Fibroblast of the aortic adventitia (primary cell): ENCODE results near the gene PDSS2. TPM values are rescaled to one million over a fixed set of nuclear protein-coding genes. Genes with fewer than 3 reads are reported as not detected.

Source experiments
- DNase-seq: peaks from one replicate; pipeline ENCODE4 v3.0.0-alpha.2; 2010; ENCODE audit warnings: low read depth
- H3K4me3 ChIP-seq: 2 replicates; pipeline ENCODE4 v1.5.1; 2011; ENCODE audit warnings: low read depth, mild to moderate bottlenecking, control low read depth, low read length, moderate library complexity
- total RNA-seq: library from RNA; depleted of rRNA; stranded (reverse); fragments of >200 nt; gene quantifications from 2 replicates; pipeline ENCODE4 v1.2.3, GENCODE V29; 2012; ENCODE audit warnings: low replicate concordance
- TF ChIP-seq, protein P1 (sequence below): IDR thresholded peaks from 2 replicates; pipeline ENCODE4 v1.5.1; 2011; ENCODE audit warnings: mild to moderate bottlenecking, low read length, control low read depth, inconsistent platforms; ENCODE audit not compliant: insufficient read depth

Gene PDSS2
- total RNA-seq, 1 donor: 14.4 TPM

DNA sequence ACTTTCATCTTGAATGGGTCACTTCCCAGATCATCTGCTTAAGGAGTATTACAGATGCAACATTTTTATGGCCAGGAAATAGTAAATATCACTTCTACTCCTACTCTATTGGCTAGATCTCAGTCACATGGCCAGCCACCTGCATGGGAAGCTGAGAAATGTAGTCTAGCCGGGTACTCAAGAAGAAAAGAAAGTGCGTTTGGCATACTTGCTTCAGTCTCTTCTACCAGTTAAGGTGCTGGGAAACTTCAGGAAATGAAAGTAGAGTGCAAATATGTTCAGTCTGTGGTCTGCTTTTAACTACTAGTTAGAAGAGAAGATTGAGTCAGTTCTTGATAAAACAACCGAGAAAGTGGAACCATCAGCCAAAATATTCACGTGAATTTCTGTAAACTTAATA lies 129.2 kb downstream of the PDSS2 start:
- TF ChIP-seq, protein P1, sequence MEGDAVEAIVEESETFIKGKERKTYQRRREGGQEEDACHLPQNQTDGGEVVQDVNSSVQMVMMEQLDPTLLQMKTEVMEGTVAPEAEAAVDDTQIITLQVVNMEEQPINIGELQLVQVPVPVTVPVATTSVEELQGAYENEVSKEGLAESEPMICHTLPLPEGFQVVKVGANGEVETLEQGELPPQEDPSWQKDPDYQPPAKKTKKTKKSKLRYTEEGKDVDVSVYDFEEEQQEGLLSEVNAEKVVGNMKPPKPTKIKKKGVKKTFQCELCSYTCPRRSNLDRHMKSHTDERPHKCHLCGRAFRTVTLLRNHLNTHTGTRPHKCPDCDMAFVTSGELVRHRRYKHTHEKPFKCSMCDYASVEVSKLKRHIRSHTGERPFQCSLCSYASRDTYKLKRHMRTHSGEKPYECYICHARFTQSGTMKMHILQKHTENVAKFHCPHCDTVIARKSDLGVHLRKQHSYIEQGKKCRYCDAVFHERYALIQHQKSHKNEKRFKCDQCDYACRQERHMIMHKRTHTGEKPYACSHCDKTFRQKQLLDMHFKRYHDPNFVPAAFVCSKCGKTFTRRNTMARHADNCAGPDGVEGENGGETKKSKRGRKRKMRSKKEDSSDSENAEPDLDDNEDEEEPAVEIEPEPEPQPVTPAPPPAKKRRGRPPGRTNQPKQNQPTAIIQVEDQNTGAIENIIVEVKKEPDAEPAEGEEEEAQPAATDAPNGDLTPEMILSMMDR: no peak
- no peak for DNase-seq
- no peak overlapping the region for H3K4me3 ChIP-seq

GRCh38 chr6:107329063-107329860 lies 130.1 kb downstream of the PDSS2 start:
- no peak for DNase-seq
- H3K4me3 ChIP-seq: no peak overlapping the region
- TF ChIP-seq, protein P1: no peak

DNA sequence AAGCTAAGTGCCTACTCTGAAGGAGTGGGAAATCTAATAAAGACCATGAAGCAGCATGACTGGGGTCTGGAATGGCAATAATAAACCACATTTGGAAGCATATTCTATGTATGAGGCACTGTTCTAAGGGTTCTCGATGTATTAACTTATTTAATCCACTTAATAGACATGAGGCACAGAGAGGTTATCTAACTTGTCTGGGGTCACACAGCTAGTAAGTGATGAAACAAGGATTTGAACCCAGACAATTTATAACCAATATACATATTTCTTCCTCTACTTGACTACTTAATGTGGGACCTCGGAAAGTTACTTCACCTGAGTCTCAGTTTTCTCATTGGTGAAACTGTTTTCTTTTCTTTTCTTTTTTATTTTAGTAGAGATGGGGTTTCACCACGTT lies 131.3 kb downstream of the PDSS2 start:
- no peak overlapping the region for H3K4me3 ChIP-seq
- no peak for DNase-seq
- TF ChIP-seq, protein P1: no peak

- TF ChIP-seq, protein P1: no peak
- no peak for DNase-seq
- no peak overlapping the region for H3K4me3 ChIP-seq
Observed at GRCh38 chr6:107323133-107323785, 136.1 kb downstream of the PDSS2 start.

- TF ChIP-seq, protein P1: no peak
- no peak for DNase-seq
- no peak overlapping the region for H3K4me3 ChIP-seq
Observed at GRCh38 chr6:107321793-107322192, 137.6 kb downstream of the PDSS2 start.

- no peak overlapping the region for H3K4me3 ChIP-seq
- peak; percentile 45 for DNase-seq
- TF ChIP-seq, protein P1: no peak
Observed at GRCh38 chr6:107319906-107320530, 139.3 kb downstream of the PDSS2 start.
